Left cardiac atrium (tissue), 4 donors: ENCODE results near the gene DNAJA4. TPM values are rescaled to one million over a fixed set of nuclear protein-coding genes. Genes with fewer than 3 reads are reported as not detected.

Source experiments
- ATAC-seq, 2 donors: fragments of 200-7000 bp; cut with Tn5 transposase; one replicate each; pipeline ENCODE4 v1.9.1; 2020; ENCODE audit warnings: mild to moderate bottlenecking in 2 of 2, moderate library complexity in 2 of 2
- DNase-seq: peaks from one replicate; pipeline ENCODE4 v3.0.0-alpha.2; 2020
- intact Hi-C, 2 donors: fragments of 100-400 bp; cut with DNase I; formaldehyde crosslinking; loops; one replicate each; pipeline versions ENCODE4 v1.14.1 to v1.15.1; 2022 to 2023
- total RNA-seq, 2 donors: library from RNA; stranded (reverse); fragmentation: NEBNext Ultra II Directional; extraction: Animal tissue kit (Norgen Biotek cat#: 25700); gene quantifications; one replicate each; pipeline ENCODE4 v1.2.1, GENCODE V29; 2021
- donor health status: DM: no; HTN: yes; CAD: no.
- donor health status: DM: no; HTN: yes; CAD: no; lungs with severe emphysema.
- donor health status: DM: yes; HTN: yes; CAD: no.
- donor health status: Dilated cardiomyopathy.

The DNAJA4 gene
- total RNA-seq, 2 donors from 2014 or later, result 116 to 171 TPM

DNA sequence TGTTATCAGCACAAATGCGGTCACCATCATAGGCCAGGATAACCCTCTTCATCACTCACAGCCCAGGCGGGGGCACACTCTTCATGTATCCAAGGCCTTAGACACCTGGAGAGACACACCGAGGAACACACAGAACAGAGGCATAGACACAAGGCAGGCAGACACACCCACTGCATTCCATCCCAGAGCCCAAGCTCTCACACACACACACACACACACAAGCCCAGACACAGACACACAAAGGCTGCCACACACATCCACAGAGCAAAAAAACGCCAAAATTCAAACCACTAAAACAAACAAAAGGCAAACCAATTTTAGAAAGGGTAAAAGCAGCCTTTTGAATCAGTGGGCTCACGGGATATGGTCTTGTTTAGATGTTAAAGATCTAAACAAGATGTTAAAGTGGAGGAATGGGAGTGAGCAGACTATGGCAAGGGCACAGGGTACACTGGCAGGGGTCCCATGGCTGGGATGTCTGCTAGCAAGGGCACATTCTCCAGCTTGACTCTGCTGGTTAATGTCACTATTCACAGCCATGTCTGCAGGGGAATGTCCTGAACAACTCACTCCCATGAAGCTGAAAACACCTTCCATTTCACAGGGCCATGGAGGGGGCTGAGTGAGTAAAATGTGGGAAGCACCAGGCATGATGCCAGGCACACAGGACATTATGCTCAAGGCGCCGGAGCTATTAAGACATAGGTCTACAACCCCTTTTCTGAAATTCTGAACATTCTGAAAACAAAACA, 60.9 kb downstream of the DNAJA4 start:
- ATAC-seq (peak; percentile 18 to 57), DNase-seq (no peak)
- intact Hi-C loops, result no loop called here

DNA sequence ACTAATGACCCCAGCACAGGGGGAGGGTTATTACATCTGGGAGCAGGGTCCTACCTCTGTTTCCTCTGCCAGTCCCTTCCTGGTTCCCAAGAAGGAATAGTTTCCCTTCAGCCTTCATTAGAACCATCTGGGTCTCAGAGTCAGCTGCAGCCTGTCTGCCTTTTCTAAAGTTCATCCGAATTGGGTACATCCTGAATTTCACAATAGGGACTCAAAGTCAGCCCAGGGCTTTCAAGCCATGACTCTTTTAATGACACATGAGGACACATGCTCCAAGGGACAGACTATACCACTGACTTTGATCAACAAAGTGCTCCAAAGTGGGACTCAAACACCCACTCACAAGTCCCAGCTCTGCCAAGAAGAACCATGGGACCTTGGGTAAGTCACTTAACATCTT, 63.1 kb downstream of the DNAJA4 start:
- no peak for ATAC-seq
- intact Hi-C loops, result no loop called here
- no peak for DNase-seq

DNA sequence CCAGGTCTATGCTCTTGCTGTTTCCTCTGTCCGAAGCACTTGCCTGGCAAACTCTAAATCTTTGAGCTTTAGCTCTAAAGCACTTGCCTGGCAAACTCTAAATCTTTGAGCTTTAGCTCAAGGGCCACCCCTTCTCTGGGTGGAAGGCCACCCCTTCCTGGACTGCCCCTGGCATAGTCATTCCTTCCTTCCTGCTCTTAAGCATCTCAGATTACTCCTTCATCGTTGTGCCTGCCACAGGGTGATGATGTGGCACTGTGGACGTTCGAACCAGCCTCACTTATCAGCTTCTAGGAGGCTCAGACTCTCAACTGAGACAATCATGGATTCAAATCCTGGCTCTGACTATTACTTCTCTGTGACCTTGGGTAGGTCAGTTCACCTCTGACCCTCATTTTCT, 65.3 kb downstream of the DNAJA4 start:
- ATAC-seq, result no peak
- intact Hi-C loops, result no loop called here

More for the DNA sequence above, 65.3 kb downstream of the DNAJA4 start:
- no peak for DNase-seq

Other genes starting within 250 kb of the DNAJA4 start
- gene TBC1D2B, start 186.9 kb upstream of the DNAJA4 start, total RNA-seq, result 10 to 100 TPM; 20.5 to 23.7 TPM
- not detected for gene SH2D7, start 172.0 kb upstream of the DNAJA4 start, total RNA-seq
- gene CIB2, start 133.1 kb upstream of the DNAJA4 start, total RNA-seq, result 10 to 100 TPM; 50.3 to 66.9 TPM
- gene IDH3A, start 115.2 kb upstream of the DNAJA4 start, total RNA-seq, result 100 to 1,000 TPM; 353 to 512 TPM
- gene ACSBG1, start 30.0 kb upstream of the DNAJA4 start, total RNA-seq, result under 1 TPM; 0.29 to 0.32 TPM
- gene SKIC8, start 35.0 kb downstream of the DNAJA4 start, total RNA-seq, result 10 to 100 TPM; 27.1 to 35.5 TPM
- gene CRABP1, start 75.8 kb downstream of the DNAJA4 start, total RNA-seq, result not detected
- 10 to 100 TPM; 29.5 to 31.0 TPM for gene IREB2, start 173.7 kb downstream of the DNAJA4 start, total RNA-seq
- 1 to 10 TPM; 5.5 to 7.1 TPM for gene HYKK, start 243.0 kb downstream of the DNAJA4 start, total RNA-seq